Measurements from ENCODE around the gene KLC1.

Gene KLC1

GRCh38 chr14:103738701-103739451, 109.9 kb downstream of the KLC1 start:
- no peak for DNase-seq

DNA sequence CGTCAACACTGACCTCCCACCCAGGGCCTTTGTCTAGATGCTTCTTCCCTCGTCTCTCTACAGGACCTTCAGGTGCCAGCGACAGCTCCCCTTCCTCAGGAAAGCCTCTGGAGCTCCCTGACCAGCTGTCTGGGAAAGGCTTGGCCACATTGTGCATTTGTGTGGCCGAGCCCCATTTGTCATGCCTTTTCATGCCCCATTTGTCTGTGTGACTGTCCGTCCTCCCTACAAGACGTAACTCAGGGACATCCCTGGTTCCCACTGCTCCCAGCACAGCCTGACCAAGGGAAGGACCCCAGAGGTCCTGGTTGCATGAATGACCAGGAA, 110.4 kb downstream of the KLC1 start:
- no peak for DNase-seq

GRCh38 chr14:103739793-103740501, 110.9 kb downstream of the KLC1 start:
- no peak for DNase-seq

- no peak for DNase-seq
Measured at GRCh38 chr14:103740991-103741689, 112.1 kb downstream of the KLC1 start.

DNA sequence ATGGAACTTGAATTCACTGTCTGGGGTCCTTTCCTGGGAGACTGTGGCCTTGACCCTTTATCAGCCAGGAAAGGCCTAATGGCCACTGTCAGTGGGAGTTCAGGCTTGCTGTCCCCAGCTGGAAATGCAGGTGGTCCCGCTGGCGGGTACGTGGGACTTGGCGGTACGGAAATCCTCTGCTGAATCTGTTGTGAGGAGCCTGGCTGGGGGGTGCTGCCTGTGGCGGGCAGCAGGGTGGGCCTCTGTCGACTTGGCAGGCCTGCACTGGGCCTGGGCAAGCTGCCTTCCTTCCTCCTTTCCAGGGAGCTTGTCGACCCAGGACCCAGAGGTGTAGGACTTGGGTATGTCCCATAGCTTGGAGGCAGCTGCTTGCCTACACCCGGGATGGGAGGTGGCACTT, 112.9 kb downstream of the KLC1 start:
- no peak for DNase-seq

DNA sequence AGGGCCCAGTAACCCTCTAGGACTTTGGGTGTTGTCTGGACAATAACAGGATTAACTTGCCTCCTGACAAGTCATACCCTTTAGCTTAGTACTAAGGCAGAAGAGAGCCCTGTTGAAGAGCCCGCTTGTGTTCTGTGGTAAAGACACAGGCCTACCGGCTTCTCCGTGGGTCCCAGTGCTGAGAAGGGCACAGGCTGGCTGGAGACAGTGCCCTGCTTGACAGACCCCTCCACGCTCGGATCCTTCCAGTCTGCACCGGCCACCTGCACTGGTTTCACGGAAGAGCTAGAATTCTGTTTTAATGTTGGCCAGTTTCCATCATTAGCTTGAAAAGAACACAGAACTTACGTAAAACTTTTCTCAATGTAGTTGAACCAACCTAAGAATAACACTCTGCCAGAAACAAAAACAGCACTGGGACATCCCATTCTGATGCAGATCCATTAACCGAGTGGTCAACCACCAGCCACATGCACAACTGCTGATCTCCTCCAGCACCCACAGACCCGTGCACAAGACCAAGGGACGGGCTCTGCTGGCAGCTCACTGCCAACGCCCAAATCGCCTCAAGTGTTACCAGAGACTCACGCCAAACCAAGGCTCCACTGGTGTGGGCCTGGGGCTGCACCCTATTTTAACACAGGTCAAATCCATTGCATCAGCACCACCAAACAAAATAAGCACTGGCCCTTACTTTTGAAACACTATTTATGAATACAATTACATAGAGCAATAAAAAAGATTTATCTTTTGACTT, 113.7 kb downstream of the KLC1 start:
- no peak for DNase-seq

DNA sequence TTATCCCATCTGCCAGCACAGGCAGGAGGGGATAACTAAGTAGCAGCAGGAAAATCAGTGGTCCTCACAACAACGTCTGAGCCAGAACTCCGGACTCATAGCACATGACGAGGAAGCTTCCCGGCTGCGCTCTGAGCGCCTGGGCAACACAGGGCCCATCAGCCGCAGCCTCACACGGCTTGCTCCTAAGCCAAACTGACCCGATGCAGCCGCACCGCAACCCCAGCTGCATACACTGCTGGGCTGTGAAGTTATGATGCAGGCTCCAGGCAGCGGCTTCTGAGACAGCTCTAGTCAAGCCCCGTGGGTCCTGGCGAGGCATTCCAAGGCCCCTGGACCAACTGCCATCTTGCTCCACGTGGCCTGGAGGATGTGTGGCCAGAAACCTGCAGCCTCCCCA, 114.7 kb downstream of the KLC1 start:
- DNase-seq = no peak

DNA sequence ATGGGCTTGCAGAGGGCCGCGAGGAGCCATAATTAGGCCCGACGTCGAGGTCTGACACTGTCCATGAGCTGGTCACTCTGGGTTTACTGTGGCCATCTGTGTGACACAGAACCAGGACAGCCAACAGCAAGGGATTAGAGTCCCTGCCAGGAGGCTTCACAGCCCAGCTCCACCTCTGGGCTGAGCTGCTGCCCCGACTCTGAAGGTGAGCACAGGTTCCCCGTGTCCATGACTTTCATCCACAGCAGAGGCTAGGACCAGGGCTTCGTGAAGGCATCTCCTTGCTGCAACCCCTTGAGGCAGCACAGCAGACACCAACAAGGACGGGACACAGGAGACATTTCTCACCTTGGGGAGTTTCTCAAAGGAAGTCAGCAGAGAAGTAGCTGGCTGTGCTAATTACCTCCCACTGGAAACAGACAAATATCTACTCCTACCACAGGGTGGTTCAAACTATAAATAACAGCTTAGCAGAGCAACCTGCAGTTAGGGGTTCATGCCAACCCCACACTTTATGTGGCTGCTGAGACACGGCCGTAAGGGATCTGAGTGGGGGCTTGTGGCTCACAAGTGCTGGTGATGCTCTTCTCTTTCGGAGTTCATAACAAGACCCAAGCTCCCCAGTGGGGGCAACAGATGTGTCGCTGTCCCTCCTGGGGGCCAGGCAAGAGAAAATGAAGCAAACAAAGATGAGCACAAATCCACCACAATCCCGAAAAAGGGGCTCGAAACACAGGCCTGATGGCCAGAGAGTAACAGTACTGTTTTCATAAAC, 115.8 kb downstream of the KLC1 start:
- no peak for DNase-seq

- DNase-seq = no peak
Measured at GRCh38 chr14:103745424-103745823, 116.4 kb downstream of the KLC1 start.

DNA sequence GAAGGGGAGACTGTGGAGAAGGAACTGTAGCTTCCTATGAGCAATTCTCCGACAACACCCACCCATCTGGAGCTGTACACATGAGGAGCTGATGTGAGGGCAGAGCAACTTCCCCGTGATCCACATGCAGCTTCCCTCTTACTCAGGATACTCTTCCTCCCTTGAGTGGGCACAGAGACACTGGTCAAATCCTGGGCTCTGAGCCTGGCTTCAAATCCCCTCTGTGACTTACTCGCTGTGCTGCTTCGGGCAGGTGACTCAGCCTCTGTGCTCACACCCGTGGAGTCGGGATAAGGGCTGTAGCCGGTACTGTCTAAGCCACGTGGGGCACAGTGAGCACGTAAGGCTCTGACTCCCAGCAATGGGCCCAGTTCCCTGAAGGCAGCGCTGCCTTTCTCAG, 117.7 kb downstream of the KLC1 start:
- no peak for DNase-seq

DNA sequence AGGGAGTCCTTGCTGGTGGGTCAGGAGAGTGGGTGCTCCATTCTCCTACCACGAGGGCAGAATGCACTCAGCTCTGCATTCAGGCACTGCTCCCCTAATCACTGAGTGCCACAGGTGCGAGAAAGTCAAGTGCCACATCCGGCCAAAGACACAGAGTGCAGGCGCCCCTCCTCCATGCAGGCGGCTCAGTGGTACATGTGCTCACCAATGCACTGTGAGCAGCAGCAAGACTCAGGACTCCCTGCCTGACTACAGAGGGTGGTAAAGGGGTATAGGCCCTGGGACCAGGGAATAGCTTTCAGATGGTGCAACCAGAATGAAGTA, 119.5 kb downstream of the KLC1 start:
- DNase-seq = no peak

- no peak for DNase-seq
Measured at GRCh38 chr14:103749452-103749851, 120.4 kb downstream of the KLC1 start.

GRCh38 chr14:103749860-103750259, 120.8 kb downstream of the KLC1 start:
- DNase-seq = no peak
